B cell (primary cell): ENCODE results near the gene MAPKAP1. TPM values are rescaled to one million over a fixed set of nuclear protein-coding genes. Genes with fewer than 3 reads are reported as not detected.

Source experiments
- ATAC-seq: fragments of 200-7000 bp; cut with Tn5 transposase; one replicate; pipeline ENCODE4 v1.10.0; 2021; ENCODE audit warnings: low read depth, mild to moderate bottlenecking, moderate number of reproducible peaks, moderate library complexity
- CTCF ChIA-PET: fragments of 350-600 bp; sonication (Branson Sonifier 250); formaldehyde crosslinking; loops from one replicate; lab custom pipeline; 2021; ENCODE audit warnings: antibody characterized with exemption, inconsistent platforms; lab: Charles Lee
- POLR2A ChIA-PET: fragments of 350-600 bp; sonication (Branson Sonifier 250); formaldehyde crosslinking; loops from one replicate; lab custom pipeline; 2021; ENCODE audit warnings: antibody characterized with exemption; lab: Charles Lee
- DNase-seq: peaks from one replicate; pipeline ENCODE4 v3.0.0; 2013
- H2AFZ ChIP-seq: 2 replicates; pipeline ENCODE4 v1.6.1; 2012; ENCODE audit warnings: mild to moderate bottlenecking, low read depth, low read length; ENCODE audit not compliant: insufficient read depth, poor library complexity, severe bottlenecking
- H3K27ac ChIP-seq, 2 donors: 1 replicate in 1 of 2; 2 replicates in 1 of 2; pipeline ENCODE4 v1.5.1; 2012 to 2013; ENCODE audit warnings: low read length in 2 of 2, mild to moderate bottlenecking in 2 of 2, moderate library complexity in 1 of 2
- H3K27me3 ChIP-seq, 4 experiments: fragments of 200-600 bp in 1 of 4; sonication (generic) in 1 of 4; replicated peaks in 1 of 4; 1 replicate in 2 of 4; 2 replicates in 2 of 4; pipeline versions ENCODE4 v1.6.1 to v1.7.0; 2013 to 2016; ENCODE audit warnings: low read length in 3 of 4, mild to moderate bottlenecking in 2 of 4, mixed read lengths in 1 of 4, moderate library complexity in 1 of 4; ENCODE audit not compliant: insufficient read depth in 4 of 4, control insufficient read depth in 3 of 4; ENCODE audit errors: control extremely low read depth in 1 of 4
- H3K36me3 ChIP-seq, 2 experiments: replicated peaks in 1 of 2; 1 replicate in 1 of 2; 2 replicates in 1 of 2; pipeline versions ENCODE4 v1.6.1 to v1.7.1; 2013; ENCODE audit warnings: low read length in 1 of 2; ENCODE audit not compliant: insufficient read depth in 2 of 2, control insufficient read depth in 1 of 2; ENCODE audit errors: control extremely low read depth in 1 of 2, extremely low read depth in 1 of 2
- H3K4me1 ChIP-seq, 2 donors: fragments of 200-600 bp in 1 of 2; sonication (generic) in 1 of 2; 1 replicate in 1 of 2; 2 replicates in 1 of 2; pipeline versions ENCODE4 v1.5.1 to v1.6.1; 2013 to 2017; ENCODE audit warnings: low read length in 2 of 2; ENCODE audit not compliant: control insufficient read depth in 2 of 2, insufficient read depth in 2 of 2
- H3K4me2 ChIP-seq: replicated peaks from 2 replicates; pipeline ENCODE3; 2012; ENCODE audit warnings: mild to moderate bottlenecking, low read depth, low read length; ENCODE audit not compliant: poor library complexity, severe bottlenecking
- H3K4me3 ChIP-seq, 5 experiments: fragments of 200-600 bp in 1 of 5; sonication (generic) in 1 of 5; 1 replicate in 3 of 5; 2 replicates in 2 of 5; pipeline versions ENCODE4 v1.5.1 to v1.7.0; 2011 to 2016; ENCODE audit warnings: low read length in 4 of 5, mild to moderate bottlenecking in 4 of 5, low read depth in 2 of 5, control low read depth in 1 of 5, moderate library complexity in 1 of 5; ENCODE audit not compliant: insufficient read depth in 1 of 5; ENCODE audit errors: control extremely low read depth in 1 of 5, extremely low read depth in 1 of 5
- H3K79me2 ChIP-seq: fragments of 200-600 bp; sonication (generic); one replicate; pipeline ENCODE4 v1.6.0; 2016; ENCODE audit warnings: low read length; ENCODE audit not compliant: control insufficient read depth, insufficient read depth
- H3K9ac ChIP-seq: fragments of 200-600 bp; sonication (generic); 2 replicates; pipeline ENCODE4 v1.6.1; 2017; ENCODE audit warnings: mild to moderate bottlenecking, low read length, moderate library complexity
- H3K9me3 ChIP-seq, 3 donors: one replicate each; pipeline versions ENCODE4 v1.6.1 to v1.7.1; 2013; ENCODE audit warnings: low read length in 2 of 3; ENCODE audit not compliant: control insufficient read depth in 2 of 3, insufficient read depth in 1 of 3; ENCODE audit errors: control extremely low read depth in 1 of 3
- H4K20me1 ChIP-seq: 2 replicates; pipeline ENCODE4 v1.6.0; 2012; ENCODE audit warnings: mild to moderate bottlenecking, low read length; ENCODE audit not compliant: insufficient read depth, control insufficient read depth, poor library complexity, severe bottlenecking
- H3K27ac Mint-ChIP-seq: one replicate; pipeline ENCODE4 v1.8.0; 2021; ENCODE audit warnings: mixed read lengths
- H3K27me3 Mint-ChIP-seq: one replicate; pipeline ENCODE4 v1.8.0; 2021; ENCODE audit warnings: mixed read lengths
- H3K4me1 Mint-ChIP-seq: one replicate; pipeline ENCODE4 v1.8.0; 2021; ENCODE audit warnings: mixed read lengths
- H3K4me3 Mint-ChIP-seq: one replicate; pipeline ENCODE4 v1.8.0; 2021; ENCODE audit warnings: mixed read lengths
- H3K9me3 Mint-ChIP-seq: one replicate; pipeline ENCODE4 v1.8.0; 2022; ENCODE audit warnings: mixed read lengths; ENCODE audit not compliant: insufficient read depth
- CTCF ChIP-seq: fragments of 200-600 bp; IDR thresholded peaks from one replicate; pipeline ENCODE4 v1.8.0; 2022; ENCODE audit warnings: antibody characterized with exemption, mild to moderate bottlenecking
- EZH2 ChIP-seq: IDR thresholded peaks from 2 replicates; pipeline ENCODE4 v1.6.1; 2012; ENCODE audit warnings: borderline replicate concordance, low read depth, mild to moderate bottlenecking, moderate library complexity, low read length; ENCODE audit not compliant: insufficient read depth, poor library complexity, severe bottlenecking
- WGBS: methylation state at CpG from one replicate; pipeline ENCODE4 v1.1.5; 2013; ENCODE audit warnings: missing lambda C conversion rate; ENCODE audit not compliant: insufficient coverage; 5-methylcytosine and 5-hydroxymethylcytosine counted together
- intact Hi-C: fragments of 100-400 bp; cut with micrococcal nuclease; formaldehyde crosslinking; loops from one replicate; pipeline ENCODE4 v1.10.0; 2022
- polyA plus RNA-seq: library from polyadenylated mRNA; depleted of rRNA; stranded (reverse); fragments of >200 nt; gene quantifications from 2 replicates; pipeline ENCODE4 v1.2.3, GENCODE V29; 2012
- total RNA-seq, 2 donors: library from RNA; stranded (reverse); fragments of 120-200 nt in 1 of 2; gene quantifications; 1 replicate in 1 of 2; 2 replicates in 1 of 2; pipeline versions ENCODE4 v1.2.3 to v1.2.4, GENCODE V29; 2013 to 2022

Gene MAPKAP1
- total and polyA plus RNA-seq, 2 donors (not counting 1 experiment from before 2014, with no cell fraction given) = 51.6 to 62.4 TPM

DNA sequence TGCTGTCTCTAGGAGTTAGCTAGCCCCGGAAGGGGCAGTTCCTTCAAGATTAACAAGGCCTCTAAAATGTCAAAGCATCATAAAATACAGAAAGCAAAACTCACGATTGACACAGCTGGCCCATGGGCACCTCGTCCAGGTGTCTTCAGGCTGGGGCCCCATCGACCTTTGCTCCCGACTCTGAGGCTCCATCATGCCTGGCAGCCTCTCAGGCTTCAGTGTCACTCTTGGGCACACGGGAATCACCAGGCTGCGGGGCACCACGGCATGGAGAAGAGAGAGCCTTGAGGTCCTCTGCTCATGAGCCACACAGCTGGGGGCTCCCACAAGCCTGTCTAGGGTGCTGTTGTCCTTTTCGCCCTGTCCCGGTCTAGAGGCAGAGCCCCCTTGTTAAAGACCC is 284.2 kb downstream of the MAPKAP1 start:
- intact Hi-C loops = no loop called here
- no peaks in the 10 kb centered on the region for H3K27me3 Mint-ChIP-seq
- no peak overlapping the region for H3K4me2 ChIP-seq
- H2AFZ ChIP-seq = no peak overlapping the region
- no peaks in the 10 kb centered on the region for H4K20me1 ChIP-seq
- POLR2A ChIA-PET = interaction anchor here (0.7 kb wide), 2 partner anchors 12 to 280 kb away, joined by 3 to 4 read pairs; no protein-coding TSS in a partner anchor
- no peak for TF ChIP-seq EZH2
- TF ChIP-seq CTCF = no peak
- H3K4me3 ChIP-seq = no peak overlapping the region
- no peaks in the 10 kb centered on the region for H3K79me2 ChIP-seq
- no peaks in the 10 kb centered on the region for H3K9me3 Mint-ChIP-seq
- H3K27me3 ChIP-seq = no peaks in the 10 kb centered on the region
- H3K27ac Mint-ChIP-seq = no peak overlapping the region
- DNase-seq (no peak), ATAC-seq (no peak)
- no peak overlapping the region for H3K4me3 Mint-ChIP-seq
- CTCF ChIA-PET = no interaction called here
- no peaks in the 10 kb centered on the region for H3K36me3 ChIP-seq
- no peak overlapping the region for H3K27ac ChIP-seq
- H3K4me1 ChIP-seq = no peaks in the 10 kb centered on the region
- no peaks in the 10 kb centered on the region for H3K4me1 Mint-ChIP-seq
- WGBS = 90% methylated on average over 10 of the region's 10 CpGs
- H3K9ac ChIP-seq = no peak overlapping the region
- H3K9me3 ChIP-seq = no peaks in the 10 kb centered on the region

DNA sequence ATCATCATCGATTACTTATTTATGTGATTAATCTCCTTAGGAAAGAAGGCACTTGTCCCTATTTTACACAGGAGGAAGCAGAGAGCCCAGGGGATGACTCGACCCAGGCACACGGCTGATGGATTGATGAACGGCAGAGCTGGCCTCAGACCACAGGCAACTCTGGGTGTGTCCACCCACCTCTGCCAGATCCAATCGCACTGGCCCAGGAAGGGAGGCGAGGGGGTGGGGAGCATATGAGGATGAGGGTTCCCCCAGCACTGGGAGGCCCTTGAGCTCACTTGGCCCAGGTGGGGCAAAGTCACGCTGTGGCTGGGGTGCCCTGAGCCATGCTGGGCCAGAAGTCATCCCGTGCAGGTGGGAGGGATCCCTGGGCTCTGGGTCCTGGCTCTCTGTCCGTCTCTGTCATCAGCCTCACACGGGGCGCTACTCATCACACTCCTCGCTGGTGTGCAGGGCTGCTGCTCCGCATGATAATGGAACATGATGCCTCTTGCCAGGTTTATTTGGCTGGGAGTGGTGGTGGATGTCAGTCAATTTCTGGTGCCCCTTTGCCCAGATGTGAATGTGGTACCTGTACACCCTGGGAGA is 285.3 kb downstream of the MAPKAP1 start:
- Histone ChIP-seq H4K20me1 (no peaks in the 10 kb centered on the region), H3K36me3 (no peaks in the 10 kb centered on the region), H3K4me2 (no peak overlapping the region), H3K4me1 (no peaks in the 10 kb centered on the region), H3K4me3 (no peak overlapping the region), H2AFZ (no peak overlapping the region), H3K9me3 (no peaks in the 10 kb centered on the region), H3K27me3 (no peaks in the 10 kb centered on the region), H3K27ac (no peak overlapping the region), H3K79me2 (no peaks in the 10 kb centered on the region), H3K9ac (no peak overlapping the region)
- ChIA-PET POLR2A (no interaction called here), CTCF (no interaction called here)
- H3K4me3 Mint-ChIP-seq = no peak overlapping the region
- DNase-seq = no peak
- intact Hi-C loops = no loop called here
- no peak for TF ChIP-seq EZH2
- TF ChIP-seq CTCF = no peak
- no peak overlapping the region for H3K27ac Mint-ChIP-seq
- ATAC-seq = no peak
- H3K4me1 Mint-ChIP-seq = no peaks in the 10 kb centered on the region
- WGBS = 89% methylated on average over 12 of the region's 13 CpGs
- H3K27me3 Mint-ChIP-seq = no peaks in the 10 kb centered on the region
- H3K9me3 Mint-ChIP-seq = no peaks in the 10 kb centered on the region
